ENCODE data around the gene GREB1L.
A peak's percentile ranks its signal among the peaks of the same experiment; 100 is the strongest.

GREB1L gene

GRCh38 chr18:21489119-21489750, 247.2 kb downstream of the GREB1L start:
- peak; percentile 63 for DNase-seq (ENCODE audit: low spot score)

DNA sequence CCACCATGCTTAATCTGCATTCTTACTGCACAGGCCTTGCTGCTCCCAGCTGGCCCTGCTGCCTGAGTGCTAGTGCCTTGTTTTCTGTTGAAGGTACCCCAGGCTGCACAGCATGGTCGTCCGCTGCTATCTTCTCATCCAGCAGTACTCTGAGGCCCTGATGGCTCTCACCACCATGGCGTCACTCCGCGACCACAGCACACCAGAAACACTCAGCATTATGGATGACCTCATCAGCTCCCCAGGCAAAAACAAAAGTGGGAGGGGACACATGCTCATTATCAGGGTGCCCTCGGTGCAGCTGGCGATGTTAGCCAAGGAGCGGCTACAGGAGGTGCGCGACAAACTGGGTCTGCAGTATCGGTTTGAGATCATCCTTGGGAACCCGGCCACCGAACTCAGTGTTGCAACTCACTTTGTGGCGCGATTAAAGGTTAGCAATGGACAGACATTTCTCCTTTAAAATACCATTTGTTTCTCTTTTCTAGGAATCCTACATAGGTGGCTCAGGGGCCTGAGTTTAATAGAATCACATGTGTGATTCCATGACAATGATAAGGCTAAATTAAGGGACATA, 248.0 kb downstream of the GREB1L start:
- DNase-seq (ENCODE audit: low spot score), result no peak

GRCh38 chr18:21490748-21491147, 248.7 kb downstream of the GREB1L start:
- DNase-seq (ENCODE audit: low spot score), result no peak

- no peak for DNase-seq (ENCODE audit: low spot score)
Observed at GRCh38 chr18:21496277-21496835, 254.3 kb downstream of the GREB1L start.

GRCh38 chr18:21499997-21500396, 258.0 kb downstream of the GREB1L start:
- no peak for DNase-seq (ENCODE audit: low spot score)

- DNase-seq (ENCODE audit: low spot score), result no peak
Observed at GRCh38 chr18:21502661-21503060, 260.6 kb downstream of the GREB1L start.

DNA sequence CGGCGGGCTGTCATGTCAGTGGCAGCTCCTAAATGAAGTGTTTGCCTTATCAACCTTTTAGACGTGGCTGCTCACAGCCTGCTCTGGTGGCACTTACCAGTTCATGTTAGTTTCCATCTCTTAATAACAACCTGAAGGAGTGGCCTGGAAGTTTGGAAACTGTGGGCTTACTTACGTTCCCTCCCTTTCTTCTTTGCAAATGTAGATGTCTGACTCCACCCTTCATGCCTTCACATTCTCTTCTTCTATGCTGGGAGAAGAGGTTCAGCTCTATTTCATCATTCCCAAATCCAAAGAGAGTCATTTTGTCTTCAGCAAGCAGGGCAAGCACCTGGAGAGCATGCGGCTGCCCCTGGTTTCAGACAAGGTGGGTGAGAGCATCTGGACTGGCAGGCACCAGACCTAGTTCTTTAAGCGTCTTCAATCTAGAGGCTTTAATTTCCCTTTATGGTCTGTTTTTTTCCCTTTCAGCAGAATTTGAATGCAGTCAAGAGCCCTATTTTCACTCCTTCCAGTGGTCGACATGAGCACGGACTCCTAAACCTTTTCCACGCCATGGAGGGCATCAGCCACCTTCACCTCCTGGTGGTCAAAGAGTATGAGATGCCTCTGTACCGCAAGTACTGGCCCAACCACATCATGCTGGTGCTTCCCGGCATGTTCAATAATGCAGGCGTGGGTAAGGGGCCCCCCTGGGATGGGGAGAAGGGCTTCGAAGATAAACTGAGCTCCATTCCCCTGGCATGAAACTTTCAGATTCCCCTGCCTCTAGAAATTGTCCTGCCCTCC, 266.1 kb downstream of the GREB1L start:
- no peak for DNase-seq (ENCODE audit: low spot score)

GRCh38 chr18:21509062-21509461, 267.0 kb downstream of the GREB1L start:
- no peak for DNase-seq (ENCODE audit: low spot score)

- DNase-seq (ENCODE audit: low spot score), result no peak
Observed at GRCh38 chr18:21513292-21513691, 271.3 kb downstream of the GREB1L start.

DNA sequence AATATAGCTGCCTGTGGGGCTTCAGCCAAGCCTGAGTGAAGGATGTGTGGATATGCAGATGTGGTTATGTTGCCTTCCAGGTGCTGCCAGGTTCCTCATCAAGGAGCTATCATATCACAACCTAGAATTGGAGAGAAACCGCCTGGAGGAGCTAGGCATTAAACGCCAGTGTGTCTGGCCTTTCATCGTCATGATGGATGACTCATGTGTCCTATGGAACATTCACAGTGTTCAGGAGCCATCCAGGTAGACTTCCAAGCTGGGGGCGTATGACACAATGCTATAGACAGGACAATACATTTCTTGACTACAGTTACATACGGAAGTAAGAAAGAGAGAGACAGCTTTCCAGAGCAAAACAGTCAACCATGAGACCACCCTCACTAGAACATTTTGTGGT, 271.7 kb downstream of the GREB1L start:
- DNase-seq (ENCODE audit: low spot score), result no peak

GRCh38 chr18:21522530-21522929, 280.5 kb downstream of the GREB1L start:
- DNase-seq (ENCODE audit: low spot score), result no peak

GRCh38 chr18:21525916-21526315, 283.9 kb downstream of the GREB1L start:
- no peak for DNase-seq (ENCODE audit: low spot score)

- DNase-seq (ENCODE audit: low spot score), result no peak
Observed at GRCh38 chr18:21526463-21526862, 284.4 kb downstream of the GREB1L start.

DNA sequence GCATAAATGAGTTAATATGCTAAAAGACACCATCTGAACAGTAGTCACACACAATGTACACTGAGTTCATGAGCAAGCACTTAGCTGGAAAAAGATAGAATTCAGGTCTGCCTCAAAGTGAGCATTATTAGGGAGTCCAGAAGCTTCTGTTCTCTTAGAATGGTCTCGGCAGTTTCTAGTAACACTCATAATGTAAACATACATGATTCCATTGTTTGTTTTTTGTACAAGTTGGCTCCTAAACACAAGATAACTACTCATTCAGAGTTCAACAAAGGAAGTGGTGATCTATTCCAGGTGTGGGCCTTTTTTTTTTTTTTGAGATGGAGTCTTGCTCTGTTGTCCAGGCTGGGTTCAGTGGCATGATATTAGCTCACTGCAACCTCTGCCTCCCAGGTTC, 292.3 kb downstream of the GREB1L start:
- no peak for DNase-seq (ENCODE audit: low spot score)

- no peak for DNase-seq (ENCODE audit: low spot score)
Observed at GRCh38 chr18:21538230-21538629, 296.2 kb downstream of the GREB1L start.

DNA sequence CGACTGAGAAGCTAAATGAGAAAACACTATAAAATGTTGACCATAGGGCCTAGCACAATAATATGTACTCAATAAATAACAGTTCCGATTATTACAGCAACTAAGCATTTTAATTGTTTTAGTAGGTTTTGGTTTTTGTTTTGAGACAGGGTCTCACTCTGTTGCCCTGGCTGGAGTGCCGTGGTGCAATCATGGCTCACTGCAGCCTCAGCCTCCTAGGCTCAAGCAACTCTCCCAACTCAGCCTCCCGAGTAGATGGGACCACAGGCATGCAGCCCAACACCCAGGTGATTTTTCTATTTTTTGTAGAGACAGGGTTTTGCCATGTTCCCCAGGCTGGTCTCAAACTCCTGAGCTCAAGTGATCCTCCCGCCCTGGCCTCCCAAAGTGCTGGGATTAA, 304.4 kb downstream of the GREB1L start:
- no peak for DNase-seq (ENCODE audit: low spot score)

GRCh38 chr18:21548647-21549046, 306.6 kb downstream of the GREB1L start:
- DNase-seq (ENCODE audit: low spot score), result no peak

DNA sequence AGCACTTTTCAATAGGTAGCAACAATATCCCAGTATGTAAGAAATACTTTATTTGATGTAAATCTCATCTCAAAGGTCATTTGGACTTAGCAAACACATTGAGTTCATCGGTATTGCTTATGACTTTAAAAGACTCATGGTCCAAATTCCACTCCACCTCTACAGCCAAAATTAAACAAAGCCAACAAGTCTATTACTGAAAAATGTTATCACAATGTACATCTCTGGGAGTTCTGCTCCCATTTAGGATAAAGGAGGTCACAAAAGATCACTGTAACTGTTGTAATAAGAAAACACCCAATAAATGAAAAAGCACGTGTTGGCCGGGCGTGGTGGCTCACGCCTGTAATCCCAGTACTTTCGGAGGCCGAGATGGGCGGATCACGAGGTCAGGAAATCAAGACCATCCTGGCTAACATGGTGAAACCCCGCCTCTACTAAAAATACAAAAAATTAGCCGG, 308.5 kb downstream of the GREB1L start:
- DNase-seq (ENCODE audit: low spot score), result no peak

DNA sequence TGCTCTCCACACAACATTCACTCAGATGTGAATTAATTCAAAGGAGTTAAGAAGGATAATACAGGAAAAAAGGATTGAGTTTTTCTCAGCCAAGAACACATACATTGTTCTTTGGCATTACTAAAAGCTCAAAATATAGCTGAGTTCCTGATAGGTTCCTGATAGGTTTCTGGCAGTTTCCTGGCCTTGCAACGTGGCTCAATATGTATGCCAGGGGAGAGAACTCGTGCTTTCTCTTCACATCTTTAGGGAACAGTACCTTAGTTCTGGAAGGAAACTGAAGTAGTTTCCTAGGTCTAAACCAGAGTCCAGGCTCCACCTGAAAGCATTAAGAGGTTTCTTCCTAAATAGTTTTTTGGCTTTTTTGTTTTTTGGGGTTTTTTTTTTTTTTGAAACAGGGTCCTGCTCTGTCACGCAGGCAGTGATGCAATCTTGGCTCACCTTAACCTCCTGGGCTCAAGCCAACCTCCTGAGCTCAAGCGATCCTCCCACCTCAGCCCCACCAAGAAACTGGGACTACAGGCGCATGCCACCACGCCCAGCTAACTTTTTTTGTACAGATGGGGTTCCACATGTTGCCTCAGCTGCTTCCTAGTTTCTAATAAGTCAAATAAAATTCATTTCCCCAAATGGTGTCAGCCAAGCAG, 315.7 kb downstream of the GREB1L start:
- DNase-seq (ENCODE audit: low spot score), result no peak

DNA sequence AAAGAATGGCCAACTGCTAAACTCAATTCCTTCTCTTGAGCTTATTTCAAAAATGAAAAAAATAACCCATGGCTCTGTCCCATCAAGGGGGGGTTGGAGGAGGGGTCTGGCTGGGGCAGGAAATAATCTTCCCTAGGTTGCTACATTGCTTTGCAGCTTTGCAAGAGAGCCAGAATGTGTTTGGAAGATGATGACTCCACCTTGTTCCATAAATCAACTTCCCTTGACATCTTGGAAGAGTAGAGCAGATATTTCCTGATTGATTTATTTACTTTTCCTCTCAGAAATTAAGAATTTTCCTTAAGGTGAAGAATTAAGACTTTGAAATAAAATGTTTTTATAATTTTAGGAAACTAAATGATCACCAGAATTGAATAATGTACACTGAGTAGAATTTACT, 317.2 kb downstream of the GREB1L start:
- no peak for DNase-seq (ENCODE audit: low spot score)

DNA sequence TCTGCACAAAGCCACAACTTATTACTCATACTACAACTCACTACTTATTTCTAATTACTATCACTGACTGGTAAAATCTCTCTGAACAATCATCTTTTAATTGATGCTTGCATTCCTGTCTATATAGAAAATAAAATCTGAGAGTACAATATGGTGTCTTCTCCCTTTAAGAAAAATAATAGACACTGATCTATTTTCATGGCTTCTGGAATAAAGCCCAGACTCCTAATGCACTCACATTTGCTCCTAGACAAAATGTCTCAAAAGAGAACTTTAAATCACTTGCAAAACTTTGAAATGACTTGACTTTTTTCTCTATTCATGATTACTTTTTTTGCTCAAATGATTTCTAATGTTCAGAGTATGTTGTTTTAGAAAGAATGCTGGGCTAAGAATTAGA, 329.7 kb downstream of the GREB1L start:
- DNase-seq (ENCODE audit: low spot score), result no peak
